Naive thymus-derived CD4-positive, alpha-beta T cell (primary cell): ENCODE measurements around the gene SNAPC4. TPM values are rescaled to one million over a fixed set of nuclear protein-coding genes. Genes with fewer than 3 reads are reported as not detected.

Experiments
- ATAC-seq: fragments of 150-1000 bp; cut with Tn5 transposase; 2 replicates; pipeline ENCODE4 v1.10.0; 2021; ENCODE audit warnings: mild to moderate bottlenecking, moderate library complexity
- CTCF ChIA-PET: fragments of 350-600 bp; sonication (Branson Sonifier 250); formaldehyde crosslinking; loops from one replicate; lab custom pipeline; 2021; ENCODE audit warnings: antibody characterized with exemption; lab: Charles Lee
- POLR2A ChIA-PET: fragments of 350-600 bp; sonication (Branson Sonifier 250); formaldehyde crosslinking; loops from one replicate; lab custom pipeline; 2021; ENCODE audit warnings: antibody characterized with exemption, inconsistent platforms; lab: Charles Lee
- DNase-seq, 9 donors: peaks; one replicate each; pipeline versions ENCODE4 v3.0.0 to v3.0.0-alpha.2; 2020 to 2022; ENCODE audit warnings: mixed read lengths in 1 of 9
- H3K27ac ChIP-seq: one replicate; pipeline ENCODE4 v1.7.0; 2013; ENCODE audit warnings: mild to moderate bottlenecking, low read depth, low read length, moderate library complexity
- H3K27me3 ChIP-seq, 2 donors: one replicate each; pipeline ENCODE4 v1.7.0; 2013; ENCODE audit warnings: low read length in 2 of 2, mild to moderate bottlenecking in 2 of 2, moderate library complexity in 2 of 2; ENCODE audit not compliant: control insufficient read depth in 2 of 2, insufficient read depth in 2 of 2
- H3K36me3 ChIP-seq, 3 experiments: 1 replicate in 2 of 3; 2 replicates in 1 of 3; pipeline ENCODE4 v1.7.0; 2013; ENCODE audit warnings: low read length in 3 of 3, mild to moderate bottlenecking in 3 of 3, moderate library complexity in 1 of 3; ENCODE audit not compliant: insufficient read depth in 3 of 3, control insufficient read depth in 2 of 3
- H3K4me1 ChIP-seq, 2 donors: one replicate each; pipeline ENCODE4 v1.7.0; 2013; ENCODE audit warnings: low read length in 2 of 2, mild to moderate bottlenecking in 2 of 2, moderate library complexity in 1 of 2; ENCODE audit not compliant: control insufficient read depth in 2 of 2, insufficient read depth in 2 of 2
- H3K4me3 ChIP-seq: 2 replicates; pipeline ENCODE4 v1.7.0; 2013; ENCODE audit warnings: mild to moderate bottlenecking, low read length
- H3K9me3 ChIP-seq, 3 experiments: 1 replicate in 2 of 3; 2 replicates in 1 of 3; pipeline ENCODE4 v1.7.0; 2013; ENCODE audit warnings: low read length in 3 of 3; ENCODE audit not compliant: control insufficient read depth in 2 of 3
- H3K27ac Mint-ChIP-seq, 9 donors: one replicate each; pipeline ENCODE4 v1.8.0; 2020 to 2022; ENCODE audit warnings: mixed read lengths in 9 of 9, mild to moderate bottlenecking in 8 of 9, moderate library complexity in 5 of 9, inconsistent platforms in 2 of 9
- H3K27me3 Mint-ChIP-seq, 5 donors: one replicate each; pipeline ENCODE4 v1.8.0; 2021 to 2022; ENCODE audit warnings: mixed read lengths in 5 of 5, mild to moderate bottlenecking in 1 of 5
- H3K36me3 Mint-ChIP-seq, 5 donors: one replicate each; pipeline ENCODE4 v1.8.0; 2020 to 2022; ENCODE audit warnings: mixed read lengths in 5 of 5, mild to moderate bottlenecking in 3 of 5, inconsistent platforms in 1 of 5
- H3K4me1 Mint-ChIP-seq, 7 donors: one replicate each; pipeline ENCODE4 v1.8.0; 2020 to 2022; ENCODE audit warnings: mixed read lengths in 7 of 7, mild to moderate bottlenecking in 3 of 7, inconsistent platforms in 1 of 7
- H3K4me3 Mint-ChIP-seq, 10 donors: one replicate each; pipeline ENCODE4 v1.8.0; 2020 to 2022; ENCODE audit warnings: mild to moderate bottlenecking in 10 of 10, mixed read lengths in 10 of 10, moderate library complexity in 6 of 10, inconsistent platforms in 2 of 10
- H3K9me3 Mint-ChIP-seq, 11 donors: one replicate each; pipeline ENCODE4 v1.8.0; 2020 to 2022; ENCODE audit warnings: mixed read lengths in 11 of 11, mild to moderate bottlenecking in 4 of 11, inconsistent platforms in 1 of 11, moderate library complexity in 1 of 11
- intact Hi-C, 2 donors: fragments of 100-400 bp; cut with micrococcal nuclease; formaldehyde crosslinking; loops; one replicate each; pipeline ENCODE4 v1.15.1; 2023
- polyA plus RNA-seq, 2 donors: library from polyadenylated mRNA; unstranded; fragments of 300-500 nt; fragmentation: Illumina TruSeq; gene quantifications; one replicate each; pipeline ENCODE4 v1.2.3, GENCODE V29; 2021
- total RNA-seq, 6 experiments: library from RNA in 5 of 6; stranded (reverse) in 5 of 6; gene quantifications; 1 replicate in 5 of 6; 2 replicates in 1 of 6; pipeline ENCODE4 v1.2.3 and lab custom pipeline; 2021 to 2026

Gene SNAPC4
- total and polyA plus RNA-seq, 7 experiments from 2014 or later = 1.2 to 16.3 (median 12.6) TPM

GRCh38 chr9:136401173-136401922, 1.4 kb upstream of the SNAPC4 start:
- H3K27ac Mint-ChIP-seq = peak overlapping the region in 6 of 9 donors; percentile 16 to 68 (median 34)
- intact Hi-C loops = loop anchor here (2.0 to 10.0 kb wide), 6 partner anchors 133 to 494 kb away; partner anchors contain the start of genes CAMSAP1 (in 1 of the 2), NOTCH1 (in 1 of the 2) and QSOX2 (in 1 of the 2)
- H3K9me3 Mint-ChIP-seq = no peaks in the 10 kb centered on the region
- no peak for ATAC-seq
- no peak for DNase-seq
- H3K27me3 Mint-ChIP-seq = no peaks in the 10 kb centered on the region
- peaks cover 40 to 41% of the 10 kb centered on the region in 2 donors for H3K4me1 ChIP-seq
- H3K4me3 ChIP-seq = no peak overlapping the region
- H3K36me3 Mint-ChIP-seq = peaks cover 0 to 26% (median 0%) of the 10 kb centered on the region in 5 donors
- H3K27ac ChIP-seq = no peak overlapping the region
- H3K9me3 ChIP-seq = no peaks in the 10 kb centered on the region
- peak overlapping the region in 6 of 10 donors; percentile 14 to 86 (median 42) for H3K4me3 Mint-ChIP-seq
- CTCF ChIA-PET = interaction anchor here (0.8 to 2.5 kb wide), 5 partner anchors 8 to 90 kb away, joined by 3 to 12 read pairs (median 5); partner anchors contain the start of genes ENTR1 and PMPCA
- peaks cover 4 to 45% (median 6%) of the 10 kb centered on the region in 3 experiments for H3K36me3 ChIP-seq
- peaks cover 35 to 68% (median 51%) of the 10 kb centered on the region in 7 donors for H3K4me1 Mint-ChIP-seq
- H3K27me3 ChIP-seq = no peaks in the 10 kb centered on the region
- POLR2A ChIA-PET = interaction anchor here (2.3 kb wide), 1 partner anchor 8 kb away, joined by 14 read pairs; the partner anchor contains the start of genes ENTR1 and PMPCA

- peaks cover 25 to 30% of the 10 kb centered on the region in 2 donors for H3K4me1 ChIP-seq
- peak in 4 of 9 donors; percentile 15 to 57 (median 26) for DNase-seq
- Mint-ChIP-seq H3K27me3 (no peaks in the 10 kb centered on the region), H3K36me3 (peaks cover 0 to 14% (median 0%) of the 10 kb centered on the region in 5 donors), H3K9me3 (no peaks in the 10 kb centered on the region), H3K4me3 (peak overlapping the region; percentile 83 to 90 (median 86)), H3K27ac (peak overlapping the region in 7 of 9 donors; percentile 26 to 78 (median 77)), H3K4me1 (peaks cover 23 to 52% (median 37%) of the 10 kb centered on the region in 7 donors)
- CTCF ChIA-PET = interaction anchor here (0.5 to 2.5 kb wide), 2 partner anchors 10 to 18 kb away, joined by 8 to 12 read pairs; partner anchors contain the start of genes ENTR1 and PMPCA
- H3K27me3 ChIP-seq = no peaks in the 10 kb centered on the region
- no peaks in the 10 kb centered on the region for H3K9me3 ChIP-seq
- ATAC-seq = peak; percentile 24
- peak overlapping the region; percentile 60 for H3K27ac ChIP-seq
- POLR2A ChIA-PET = interaction anchor here (0.6 to 2.3 kb wide), 4 partner anchors 10 to 440 kb away, joined by 3 to 14 read pairs (median 5); partner anchors contain the start of genes DNLZ, ENTR1 and PMPCA
- peak overlapping the region; percentile 62 for H3K4me3 ChIP-seq
- H3K36me3 ChIP-seq = peaks cover 0 to 52% (median 18%) of the 10 kb centered on the region in 3 experiments
- intact Hi-C loops = loop anchor here (1.0 to 10.0 kb wide), 13 partner anchors 11 to 492 kb away; partner anchors contain the start of genes DNLZ (in 2 of the 2), ENTR1 (in 2 of the 2), PMPCA (in 2 of the 2) and CAMSAP1 (in 1 of the 2)
These were observed 563 bp downstream of the SNAPC4 start for GRCh38 chr9:136399176-136400037.

DNA sequence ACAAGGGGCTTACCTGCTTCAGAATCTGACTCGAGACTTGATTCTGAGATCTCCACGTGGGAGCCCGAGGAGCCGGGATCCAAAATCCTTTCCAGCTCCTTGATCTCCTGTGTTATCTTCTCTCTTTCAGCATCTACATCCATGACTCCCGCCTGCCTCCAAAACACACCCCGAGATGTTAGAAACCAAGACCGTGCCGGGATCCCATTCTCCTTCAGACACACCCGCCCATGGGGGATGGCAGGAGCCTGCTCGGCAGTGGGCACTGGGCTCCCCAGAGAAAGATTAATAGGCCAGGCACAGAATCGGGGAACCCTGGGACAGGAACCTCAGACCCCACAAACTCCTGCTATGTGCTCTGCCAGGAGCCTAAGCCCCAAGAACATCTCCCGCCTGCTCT, 1.7 kb downstream of the SNAPC4 start:
- H3K4me3 ChIP-seq = no peak overlapping the region
- H3K27ac Mint-ChIP-seq = peak overlapping the region in 2 of 9 donors; percentile 43 to 75
- H3K9me3 Mint-ChIP-seq = no peaks in the 10 kb centered on the region
- no peak overlapping the region for H3K27ac ChIP-seq
- peaks cover 16 to 41% (median 26%) of the 10 kb centered on the region in 7 donors for H3K4me1 Mint-ChIP-seq
- H3K4me3 Mint-ChIP-seq = peak overlapping the region; percentile 83 to 90 (median 86)
- CTCF ChIA-PET = interaction anchor here (1.1 kb wide), 1 partner anchor 11 kb away, joined by 3 read pairs; no protein-coding TSS in a partner anchor
- peaks cover 0 to 14% (median 0%) of the 10 kb centered on the region in 5 donors for H3K36me3 Mint-ChIP-seq
- H3K9me3 ChIP-seq = no peaks in the 10 kb centered on the region
- H3K36me3 ChIP-seq = peaks cover 0 to 64% (median 18%) of the 10 kb centered on the region in 3 experiments
- POLR2A ChIA-PET = interaction anchor here (0.8 to 1.7 kb wide), 2 partner anchors 35 to 165 kb away, joined by 4 to 6 read pairs; partner anchors contain the start of gene DNLZ
- intact Hi-C loops = no loop called here
- no peaks in the 10 kb centered on the region for H3K27me3 Mint-ChIP-seq
- DNase-seq (no peak), ATAC-seq (no peak)
- no peaks in the 10 kb centered on the region for H3K27me3 ChIP-seq
- H3K4me1 ChIP-seq = peaks cover 16 to 19% of the 10 kb centered on the region in 2 donors

GRCh38 chr9:136397643-136398042, 2.3 kb downstream of the SNAPC4 start:
- Histone ChIP-seq H3K4me1 (peaks cover 13 to 17% of the 10 kb centered on the region in 2 donors), H3K36me3 (peaks cover 0 to 68% (median 18%) of the 10 kb centered on the region in 3 experiments), H3K9me3 (no peaks in the 10 kb centered on the region), H3K27me3 (no peaks in the 10 kb centered on the region), H3K27ac (no peak overlapping the region), H3K4me3 (no peak overlapping the region)
- H3K9me3 Mint-ChIP-seq = no peaks in the 10 kb centered on the region
- ATAC-seq (no peak), DNase-seq (no peak)
- intact Hi-C loops = no loop called here
- H3K4me1 Mint-ChIP-seq = peaks cover 16 to 40% (median 24%) of the 10 kb centered on the region in 7 donors
- ChIA-PET CTCF (interaction anchor here (1.1 kb wide), 1 partner anchor 12 kb away, joined by 3 read pairs; no protein-coding TSS in a partner anchor), POLR2A (interaction anchor here (0.7 to 1.7 kb wide), 2 partner anchors 34 to 139 kb away, joined by 3 to 6 read pairs; partner anchors contain the start of gene DNLZ)
- H3K27me3 Mint-ChIP-seq = no peaks in the 10 kb centered on the region
- H3K27ac Mint-ChIP-seq = no peak overlapping the region
- peak overlapping the region in 2 of 10 donors; percentile 86 to 89 for H3K4me3 Mint-ChIP-seq
- H3K36me3 Mint-ChIP-seq = peaks cover 0 to 14% (median 0%) of the 10 kb centered on the region in 5 donors

- no peak overlapping the region for H3K4me3 Mint-ChIP-seq
- ChIA-PET POLR2A (interaction anchor here (1.5 kb wide), 1 partner anchor 15 kb away, joined by 6 read pairs; the partner anchor contains the start of genes ENTR1 and PMPCA), CTCF (interaction anchor here (0.6 kb wide), 1 partner anchor 596 kb away, joined by 3 read pairs; no protein-coding TSS in a partner anchor)
- no peaks in the 10 kb centered on the region for H3K27me3 Mint-ChIP-seq
- H3K4me1 ChIP-seq = peaks cover 12 to 17% of the 10 kb centered on the region in 2 donors
- ATAC-seq = no peak
- DNase-seq = no peak
- intact Hi-C loops = no loop called here
- H3K9me3 ChIP-seq = no peaks in the 10 kb centered on the region
- H3K27ac Mint-ChIP-seq = no peak overlapping the region
- peaks cover 3 to 71% (median 18%) of the 10 kb centered on the region in 3 experiments for H3K36me3 ChIP-seq
- H3K36me3 Mint-ChIP-seq = peaks cover 0 to 22% (median 4%) of the 10 kb centered on the region in 5 donors
- H3K27me3 ChIP-seq = no peaks in the 10 kb centered on the region
- no peaks in the 10 kb centered on the region for H3K9me3 Mint-ChIP-seq
- no peak overlapping the region for H3K27ac ChIP-seq
- H3K4me1 Mint-ChIP-seq = peaks cover 12 to 28% (median 15%) of the 10 kb centered on the region in 7 donors
- no peak overlapping the region for H3K4me3 ChIP-seq
These were observed 3.8 kb downstream of the SNAPC4 start for GRCh38 chr9:136396219-136396515.
